Endothelial cell of umbilical vein (primary cell): ENCODE data around the gene NT5DC1. TPM values are rescaled to one million over a fixed set of nuclear protein-coding genes. Genes with fewer than 3 reads are reported as not detected.

Experiments
- BruUV-seq: library from RNA; stranded (reverse); fragments of 400-500 nt; replicated peaks from 2 replicates; lab custom pipeline; 2021; lab: Mats Ljungman, UMichigan
- CTCF ChIA-PET: fragments of 300-600, 350-600 bp; sonication (Branson Sonifier 250); formaldehyde crosslinking; loops from one replicate; lab custom pipeline; 2021; ENCODE audit warnings: antibody characterized with exemption, inconsistent platforms; lab: Charles Lee
- POLR2A ChIA-PET: fragments of 300-600, 350-600 bp; sonication (Branson Sonifier 250); formaldehyde crosslinking; loops from one replicate; lab custom pipeline; 2021; ENCODE audit warnings: antibody characterized with exemption, inconsistent platforms; lab: Charles Lee
- DNase-seq: peaks from one replicate; pipeline ENCODE4 v3.0.0-alpha.2; 2011; ENCODE audit warnings: low read depth, low spot score
- FAIRE-seq: peaks from 2 replicates; lab custom pipeline; 2011; peaks lifted over from hg19 to GRCh38; lab: Jason Lieb, UNC
- H2AFZ ChIP-seq: 2 replicates; pipeline ENCODE4 v1.6.0; 2012; ENCODE audit warnings: low read depth, low read length, control low read depth, inconsistent platforms
- H3K27ac ChIP-seq: 2 replicates; pipeline ENCODE4 v1.5.1; 2011; ENCODE audit warnings: low read depth, mild to moderate bottlenecking, control low read depth, low read length, moderate library complexity; ENCODE audit not compliant: insufficient read depth
- H3K27me3 ChIP-seq, 2 experiments: 2 replicates each; pipeline versions ENCODE4 v1.6.0 to v1.6.1; 2011; ENCODE audit warnings: low read length in 2 of 2, mixed read lengths in 1 of 2; ENCODE audit not compliant: control insufficient read depth in 2 of 2, insufficient read depth in 2 of 2
- H3K36me3 ChIP-seq, 2 experiments: 2 replicates in 1 of 2; 3 replicates in 1 of 2; pipeline ENCODE4 v1.5.1; 2011; ENCODE audit warnings: low read length in 2 of 2, mild to moderate bottlenecking in 1 of 2, moderate library complexity in 1 of 2; ENCODE audit not compliant: control insufficient read depth in 2 of 2, insufficient read depth in 2 of 2; ENCODE audit errors: extremely low read depth in 1 of 2
- H3K4me1 ChIP-seq: 3 replicates; pipeline ENCODE4 v1.5.1; 2011; ENCODE audit warnings: mild to moderate bottlenecking, low read length; ENCODE audit not compliant: control insufficient read depth, insufficient read depth; ENCODE audit errors: extremely low read depth
- H3K4me2 ChIP-seq: 2 replicates; pipeline ENCODE4 v1.6.1; 2011; ENCODE audit warnings: low read length, control low read depth, mixed read lengths; ENCODE audit not compliant: insufficient read depth
- H3K4me3 ChIP-seq, 3 experiments: fragments of 200-600 bp in 1 of 3; sonication (generic), shearing (Covaris generic) in 1 of 3; replicated peaks in 1 of 3; 2 replicates each; pipeline ENCODE4 v1.5.1; 2011 to 2016; ENCODE audit warnings: control low read depth in 3 of 3, low read length in 3 of 3, mild to moderate bottlenecking in 2 of 3, inconsistent platforms in 1 of 3, low read depth in 1 of 3, moderate library complexity in 1 of 3; ENCODE audit not compliant: insufficient read depth in 1 of 3
- H3K79me2 ChIP-seq: 2 replicates; pipeline ENCODE4 v1.6.0; 2012; ENCODE audit warnings: low read length, inconsistent platforms; ENCODE audit not compliant: control insufficient read depth, insufficient read depth
- H3K9ac ChIP-seq: replicated peaks from 2 replicates; pipeline ENCODE3; 2011; ENCODE audit warnings: low read length, control low read depth; ENCODE audit not compliant: insufficient read depth; ENCODE audit errors: extremely low read depth
- H3K9me1 ChIP-seq: replicated peaks from 3 replicates; pipeline ENCODE4 v1.6.0; 2011; ENCODE audit warnings: mild to moderate bottlenecking, low read length; ENCODE audit not compliant: control insufficient read depth, insufficient read depth; ENCODE audit errors: extremely low read depth
- H3K9me3 ChIP-seq: replicated peaks from 2 replicates; pipeline ENCODE4 v1.5.1; 2012; ENCODE audit warnings: low read length, inconsistent platforms; ENCODE audit not compliant: control insufficient read depth, insufficient read depth
- H4K20me1 ChIP-seq: replicated peaks from 2 replicates; pipeline ENCODE3; 2011; ENCODE audit warnings: mild to moderate bottlenecking, low read length; ENCODE audit not compliant: control insufficient read depth, insufficient read depth; ENCODE audit errors: extremely low read depth
- EZH2 ChIP-seq: IDR thresholded peaks from 2 replicates; pipeline ENCODE4 v1.6.1; 2012; ENCODE audit warnings: borderline replicate concordance, low read depth, mild to moderate bottlenecking, moderate library complexity, low read length, inconsistent platforms; ENCODE audit not compliant: severe bottlenecking
- FOS ChIP-seq: IDR thresholded peaks from 2 replicates; pipeline ENCODE4 v1.6.1; 2011; ENCODE audit warnings: mild to moderate bottlenecking, low read length, moderate library complexity, borderline replicate concordance; ENCODE audit not compliant: insufficient read depth
- GATA2 ChIP-seq: IDR thresholded peaks from 2 replicates; pipeline ENCODE4 v1.7.0; 2011; ENCODE audit warnings: low read depth, mild to moderate bottlenecking, moderate library complexity, mixed read lengths, low read length; ENCODE audit not compliant: insufficient read length, insufficient read depth
- JUN ChIP-seq: IDR thresholded peaks from 2 replicates; pipeline ENCODE4 v1.6.1; 2011; ENCODE audit warnings: borderline replicate concordance, low read depth; ENCODE audit not compliant: insufficient read length, insufficient read depth
- MYC ChIP-seq: IDR thresholded peaks from one replicate; pipeline ENCODE4 v1.6.1; 2011; ENCODE audit warnings: mild to moderate bottlenecking, low read depth, low read length
- POLR2A ChIP-seq: IDR thresholded peaks from 2 replicates; pipeline ENCODE4 v1.6.1; 2012; ENCODE audit warnings: low read depth, mild to moderate bottlenecking, control low read depth, low read length
- POLR2AphosphoS5 ChIP-seq: IDR thresholded peaks from 2 replicates; pipeline ENCODE4 v1.6.1; 2012; ENCODE audit warnings: low read depth, mild to moderate bottlenecking, control low read depth, low read length, moderate library complexity; ENCODE audit not compliant: insufficient read depth
- dilution Hi-C: fragments of 300-500 bp; cut with MboI; formaldehyde crosslinking; loops from one replicate; pipeline ENCODE4 v1.15.0; 2019; ENCODE audit warnings: low sequenced_read_pairs; ENCODE audit not compliant: extremely low pct_ligation_motif_present
- intact Hi-C: fragments of 100-400 bp; cut with micrococcal nuclease; formaldehyde crosslinking; loops from one replicate; pipeline ENCODE4 v1.10.0; 2022
- polyA plus RNA-seq, 4 experiments: library from polyadenylated mRNA; depleted of rRNA in 3 of 4; stranded (reverse) in 3 of 4; unstranded in 1 of 4; fragments of >200 nt; gene quantifications; 2 replicates each; pipeline versions ENCODE4 v1.2.1 to v1.2.3, GENCODE V29; 2011 to 2012; ENCODE audit warnings: missing spikeins in 1 of 4
- total RNA-seq: library from RNA; stranded (reverse); gene quantifications from 2 replicates; pipeline ENCODE4 v1.2.3, GENCODE V29; 2021
- TF ChIP-seq, protein P1 (sequence below): IDR thresholded peaks from 2 replicates; pipeline ENCODE4 v1.6.1; 2011; ENCODE audit not compliant: insufficient read depth, insufficient read length
- TF ChIP-seq, protein P2 (sequence below), 2 donors: IDR thresholded peaks; 1 replicate in 1 of 2; 2 replicates in 1 of 2; pipeline ENCODE4 v1.5.1; 2011; ENCODE audit warnings: low read length in 2 of 2, mild to moderate bottlenecking in 2 of 2, moderate library complexity in 2 of 2, control low read depth in 1 of 2, inconsistent platforms in 1 of 2, low read depth in 1 of 2; ENCODE audit not compliant: insufficient read depth in 1 of 2; ENCODE audit errors: extremely low read depth in 1 of 2

The NT5DC1 gene
- total and polyA plus RNA-seq, 2 donors (not counting 3 experiments of a cell fraction or from before 2014, with no cell fraction given), result 11.3 to 24.3 TPM

DNA sequence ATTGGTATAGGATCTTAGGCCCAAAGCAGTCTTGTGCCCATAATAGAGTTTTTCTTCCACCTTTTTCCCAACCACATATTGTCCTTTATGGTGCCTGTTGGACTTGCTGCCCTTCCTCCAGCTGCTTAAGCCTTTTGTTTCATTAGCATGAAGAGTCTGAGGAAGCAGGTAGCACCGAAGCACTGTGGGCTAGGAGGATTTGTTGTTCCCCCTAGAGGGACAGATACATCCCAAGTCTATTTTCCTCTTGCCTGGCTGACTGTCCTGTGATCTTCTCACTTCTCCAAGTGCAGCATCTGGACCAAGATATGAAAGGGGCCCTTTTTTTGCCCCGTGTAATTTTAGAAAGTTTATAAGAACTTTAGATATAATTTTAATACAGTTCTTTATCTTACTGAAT lies 75.9 kb downstream of the NT5DC1 start:
- Histone ChIP-seq H3K27me3 (no peaks in the 10 kb centered on the region), H3K9ac (no peak overlapping the region), H3K36me3 (no peaks in the 10 kb centered on the region), H3K4me3 (no peak overlapping the region), H3K79me2 (no peaks in the 10 kb centered on the region), H3K9me1 (no peaks in the 10 kb centered on the region), H3K27ac (no peak overlapping the region), H3K4me2 (no peak overlapping the region), H3K9me3 (no peaks in the 10 kb centered on the region), H4K20me1 (no peaks in the 10 kb centered on the region), H3K4me1 (no peaks in the 10 kb centered on the region), H2AFZ (no peak overlapping the region)
- CTCF ChIA-PET, result no interaction called here
- POLR2A ChIA-PET, result no interaction called here
- dilution Hi-C loops, result no loop called here
- FAIRE-seq (no peak), DNase-seq (no peak)
- BruUV-seq, result no TSS peak
- intact Hi-C loops, result no loop called here
- TF ChIP-seq POLR2AphosphoS5, result no peak
- no peak for TF ChIP-seq POLR2A
- TF ChIP-seq EZH2, result no peak
- TF ChIP-seq FOS, result no peak
- TF ChIP-seq GATA2, result no peak
- TF ChIP-seq JUN, result no peak
- TF ChIP-seq, protein P1, sequence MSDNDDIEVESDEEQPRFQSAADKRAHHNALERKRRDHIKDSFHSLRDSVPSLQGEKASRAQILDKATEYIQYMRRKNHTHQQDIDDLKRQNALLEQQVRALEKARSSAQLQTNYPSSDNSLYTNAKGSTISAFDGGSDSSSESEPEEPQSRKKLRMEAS, result no peak
- no peak for TF ChIP-seq MYC
- TF ChIP-seq, protein P2, sequence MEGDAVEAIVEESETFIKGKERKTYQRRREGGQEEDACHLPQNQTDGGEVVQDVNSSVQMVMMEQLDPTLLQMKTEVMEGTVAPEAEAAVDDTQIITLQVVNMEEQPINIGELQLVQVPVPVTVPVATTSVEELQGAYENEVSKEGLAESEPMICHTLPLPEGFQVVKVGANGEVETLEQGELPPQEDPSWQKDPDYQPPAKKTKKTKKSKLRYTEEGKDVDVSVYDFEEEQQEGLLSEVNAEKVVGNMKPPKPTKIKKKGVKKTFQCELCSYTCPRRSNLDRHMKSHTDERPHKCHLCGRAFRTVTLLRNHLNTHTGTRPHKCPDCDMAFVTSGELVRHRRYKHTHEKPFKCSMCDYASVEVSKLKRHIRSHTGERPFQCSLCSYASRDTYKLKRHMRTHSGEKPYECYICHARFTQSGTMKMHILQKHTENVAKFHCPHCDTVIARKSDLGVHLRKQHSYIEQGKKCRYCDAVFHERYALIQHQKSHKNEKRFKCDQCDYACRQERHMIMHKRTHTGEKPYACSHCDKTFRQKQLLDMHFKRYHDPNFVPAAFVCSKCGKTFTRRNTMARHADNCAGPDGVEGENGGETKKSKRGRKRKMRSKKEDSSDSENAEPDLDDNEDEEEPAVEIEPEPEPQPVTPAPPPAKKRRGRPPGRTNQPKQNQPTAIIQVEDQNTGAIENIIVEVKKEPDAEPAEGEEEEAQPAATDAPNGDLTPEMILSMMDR (IDR thresholded peaks at IDR 0.05; ENCODE audit: extremely low read depth in 1 of 2, insufficient read depth in 1 of 2, low read depth in 1 of 2, low read length in 2 of 2), result no peak
